A673 (cell line): ENCODE data around the gene DEFB127.

ENCODE experiments used
- CTCF ChIP-seq: fragments of 300-800, 200-600 bp; sonication (generic); conservative IDR thresholded peaks from 2 replicates; pipeline ENCODE4 v1.5.1; 2017; ENCODE audit warnings: low read depth, mild to moderate bottlenecking, antibody characterized with exemption, low read length, moderate library complexity, mixed read lengths
- EZH2 ChIP-seq: fragments of 200-600 bp; sonication (generic); IDR thresholded peaks from 2 replicates; pipeline ENCODE4 v1.6.1; 2017; ENCODE audit warnings: borderline replicate concordance, low read depth, mild to moderate bottlenecking, mixed read lengths, antibody characterized with exemption, low read length; ENCODE audit not compliant: poor library complexity, severe bottlenecking

- no peak for TF ChIP-seq CTCF
- no peak for TF ChIP-seq EZH2
Observed at GRCh38 chr20:199996-200395, 42.7 kb downstream of the DEFB127 start.
